Measurements from ENCODE around the gene CDKN2A.

The CDKN2A gene
- total RNA-seq: 0.96 to 8.6 (median 2.7) reads per million in 9 experiments

GRCh38 chr9:21993893-21994555 is at the start of gene CDKN2A:
TSS of gene CDKN2A (minus strand) at chr9:21994392.
- Mint-ChIP-seq H3K27ac (peak within 1 kb of the TSS; percentile 93 to 99), H3K27me3 (peaks cover 0 to 10% of the 10 kb centered on the region in 2 donors), H3K36me3 (ENCODE audit: insufficient read depth) (peaks cover 34% of the 10 kb centered on the region), H3K4me1 (ENCODE audit: low read depth in 2 of 2) (peaks cover 18 to 20% of the 10 kb centered on the region in 2 donors), H3K4me3 (peak within 1 kb of the TSS; percentile 91 to 100), H3K9me3 (no peaks in the 10 kb centered on the region)
- ATAC-seq (replicated peaks): peak; percentile 53
- peak; percentile 40 to 49 (median 49) for DNase-seq

GRCh38 chr9:22043928-22044327 is 49.7 kb upstream of the CDKN2A start:
- H3K9me3 Mint-ChIP-seq: no peaks in the 10 kb centered on the region
- H3K36me3 Mint-ChIP-seq (ENCODE audit: insufficient read depth): no peaks in the 10 kb centered on the region
- H3K4me3 Mint-ChIP-seq: no peak overlapping the region
- DNase-seq: no peak
- no peak for ATAC-seq (replicated peaks)
- H3K4me1 Mint-ChIP-seq (ENCODE audit: low read depth in 2 of 2): peaks cover 0 to 1% of the 10 kb centered on the region in 2 donors
- peaks cover 0 to 9% of the 10 kb centered on the region in 2 donors for H3K27me3 Mint-ChIP-seq
- no peak overlapping the region for H3K27ac Mint-ChIP-seq

- ATAC-seq (replicated peaks) (no peak), DNase-seq (no peak)
- Mint-ChIP-seq H3K27ac (no peak overlapping the region), H3K27me3 (peaks cover 0 to 9% of the 10 kb centered on the region in 2 donors), H3K4me1 (ENCODE audit: low read depth in 2 of 2) (peaks cover 0 to 1% of the 10 kb centered on the region in 2 donors), H3K36me3 (ENCODE audit: insufficient read depth) (no peaks in the 10 kb centered on the region), H3K9me3 (no peaks in the 10 kb centered on the region), H3K4me3 (no peak overlapping the region)
Observed at GRCh38 chr9:22041775-22042174, 47.6 kb upstream of the CDKN2A start.

- Mint-ChIP-seq H3K4me3 (no peak overlapping the region), H3K9me3 (no peaks in the 10 kb centered on the region), H3K27me3 (peaks cover 0 to 9% of the 10 kb centered on the region in 2 donors), H3K4me1 (ENCODE audit: low read depth in 2 of 2) (peaks cover 0 to under 1% of the 10 kb centered on the region in 2 donors), H3K27ac (peak overlapping the region; percentile 3 to 11), H3K36me3 (ENCODE audit: insufficient read depth) (no peaks in the 10 kb centered on the region)
- no peak for ATAC-seq (replicated peaks)
- no peak for DNase-seq
Observed at GRCh38 chr9:22041344-22041743, 47.2 kb upstream of the CDKN2A start.

- no peak overlapping the region for H3K4me3 Mint-ChIP-seq
- peaks cover 0 to 9% of the 10 kb centered on the region in 2 donors for H3K27me3 Mint-ChIP-seq
- H3K9me3 Mint-ChIP-seq: no peaks in the 10 kb centered on the region
- no peaks in the 10 kb centered on the region for H3K36me3 Mint-ChIP-seq (ENCODE audit: insufficient read depth)
- ATAC-seq (replicated peaks) (no peak), DNase-seq (no peak)
- H3K4me1 Mint-ChIP-seq (ENCODE audit: low read depth in 2 of 2): peaks cover 0 to 2% of the 10 kb centered on the region in 2 donors
- peak overlapping the region; percentile 3 to 11 for H3K27ac Mint-ChIP-seq
Observed at GRCh38 chr9:22040760-22041159, 46.6 kb upstream of the CDKN2A start.

- Mint-ChIP-seq H3K27ac (no peak overlapping the region), H3K9me3 (no peaks in the 10 kb centered on the region), H3K4me1 (ENCODE audit: low read depth in 2 of 2) (peaks cover 0 to 5% of the 10 kb centered on the region in 2 donors), H3K36me3 (ENCODE audit: insufficient read depth) (no peaks in the 10 kb centered on the region), H3K27me3 (peaks cover 0 to 2% of the 10 kb centered on the region in 2 donors), H3K4me3 (no peak overlapping the region)
- DNase-seq: no peak
- no peak for ATAC-seq (replicated peaks)
Observed at GRCh38 chr9:22039258-22039657, 45.1 kb upstream of the CDKN2A start.

GRCh38 chr9:22037954-22038690 is 43.9 kb upstream of the CDKN2A start:
- H3K27me3 Mint-ChIP-seq: no peaks in the 10 kb centered on the region
- no peaks in the 10 kb centered on the region for H3K9me3 Mint-ChIP-seq
- peak; percentile 62 for ATAC-seq (replicated peaks)
- H3K4me1 Mint-ChIP-seq (ENCODE audit: low read depth in 2 of 2): peaks cover 0 to 5% of the 10 kb centered on the region in 2 donors
- no peak for DNase-seq
- H3K27ac Mint-ChIP-seq: no peak overlapping the region
- no peak overlapping the region for H3K4me3 Mint-ChIP-seq
- no peaks in the 10 kb centered on the region for H3K36me3 Mint-ChIP-seq (ENCODE audit: insufficient read depth)

- Mint-ChIP-seq H3K4me3 (no peak overlapping the region), H3K36me3 (ENCODE audit: insufficient read depth) (no peaks in the 10 kb centered on the region), H3K9me3 (no peaks in the 10 kb centered on the region), H3K27me3 (no peaks in the 10 kb centered on the region), H3K27ac (no peak overlapping the region), H3K4me1 (ENCODE audit: low read depth in 2 of 2) (peaks cover 0 to 5% of the 10 kb centered on the region in 2 donors)
- no peak for DNase-seq
- ATAC-seq (replicated peaks): no peak
Observed at GRCh38 chr9:22036866-22037626, 42.9 kb upstream of the CDKN2A start.

GRCh38 chr9:22035591-22036011 is 41.4 kb upstream of the CDKN2A start:
- no peaks in the 10 kb centered on the region for H3K27me3 Mint-ChIP-seq
- no peak for ATAC-seq (replicated peaks)
- no peak for DNase-seq
- H3K4me1 Mint-ChIP-seq (ENCODE audit: low read depth in 2 of 2): peaks cover 0 to 5% of the 10 kb centered on the region in 2 donors
- no peak overlapping the region for H3K4me3 Mint-ChIP-seq
- H3K36me3 Mint-ChIP-seq (ENCODE audit: insufficient read depth): no peaks in the 10 kb centered on the region
- no peak overlapping the region for H3K27ac Mint-ChIP-seq
- no peaks in the 10 kb centered on the region for H3K9me3 Mint-ChIP-seq

- Mint-ChIP-seq H3K27ac (no peak overlapping the region), H3K9me3 (no peaks in the 10 kb centered on the region), H3K4me1 (ENCODE audit: low read depth in 2 of 2) (peaks cover 0 to 5% of the 10 kb centered on the region in 2 donors), H3K36me3 (ENCODE audit: insufficient read depth) (no peaks in the 10 kb centered on the region), H3K27me3 (no peaks in the 10 kb centered on the region), H3K4me3 (no peak overlapping the region)
- DNase-seq (no peak), ATAC-seq (replicated peaks) (no peak)
Observed at GRCh38 chr9:22033012-22033630, 38.9 kb upstream of the CDKN2A start.

GRCh38 chr9:22031655-22032411 is 37.6 kb upstream of the CDKN2A start:
- Mint-ChIP-seq H3K27ac (no peak overlapping the region), H3K36me3 (ENCODE audit: insufficient read depth) (no peaks in the 10 kb centered on the region), H3K4me3 (no peak overlapping the region), H3K9me3 (no peaks in the 10 kb centered on the region), H3K27me3 (no peaks in the 10 kb centered on the region), H3K4me1 (ENCODE audit: low read depth in 2 of 2) (peaks cover 0 to 5% of the 10 kb centered on the region in 2 donors)
- DNase-seq (no peak), ATAC-seq (replicated peaks) (no peak)

- H3K9me3 Mint-ChIP-seq: no peaks in the 10 kb centered on the region
- no peak overlapping the region for H3K27ac Mint-ChIP-seq
- H3K36me3 Mint-ChIP-seq (ENCODE audit: insufficient read depth): no peaks in the 10 kb centered on the region
- DNase-seq (no peak), ATAC-seq (replicated peaks) (no peak)
- H3K27me3 Mint-ChIP-seq: no peaks in the 10 kb centered on the region
- H3K4me1 Mint-ChIP-seq (ENCODE audit: low read depth in 2 of 2): no peaks in the 10 kb centered on the region
- H3K4me3 Mint-ChIP-seq: no peak overlapping the region
Observed at GRCh38 chr9:22030101-22030598, 36.0 kb upstream of the CDKN2A start.

Measured in effector memory CD8-positive, alpha-beta T cell (primary cell).